Ishikawa (cell line): ENCODE measurements around the gene EHMT2.
A peak's percentile ranks its signal among the peaks of the same experiment; 100 is the strongest.

Experiments
- CEBPB ChIP-seq: IDR thresholded peaks from 2 replicates; pipeline ENCODE4 v1.6.1; 2012
- CREB1 ChIP-seq: IDR thresholded peaks from 2 replicates; pipeline ENCODE4 v1.6.1; 2012; ENCODE audit warnings: low read depth
- EGR1 ChIP-seq: IDR thresholded peaks from 2 replicates; pipeline ENCODE4 v1.6.1; 2012
- EP300 ChIP-seq: IDR thresholded peaks from 2 replicates; pipeline ENCODE4 v1.6.1; 2012; ENCODE audit warnings: borderline replicate concordance
- FOXM1 ChIP-seq: IDR thresholded peaks from 2 replicates; pipeline ENCODE4 v1.6.1; 2012; ENCODE audit warnings: low read depth, borderline replicate concordance
- MAX ChIP-seq: IDR thresholded peaks from 2 replicates; pipeline ENCODE4 v1.6.1; 2012
- NFIC ChIP-seq: IDR thresholded peaks from 2 replicates; pipeline ENCODE4 v1.6.1; 2012
- RAD21 ChIP-seq: IDR thresholded peaks from 2 replicates; pipeline ENCODE4 v1.6.1; 2012; ENCODE audit warnings: low read depth
- REST ChIP-seq: IDR thresholded peaks from 2 replicates; pipeline ENCODE4 v1.6.1; 2012; ENCODE audit warnings: low read depth, mild to moderate bottlenecking
- TAF1 ChIP-seq: IDR thresholded peaks from 2 replicates; pipeline ENCODE4 v1.6.1; 2012; ENCODE audit warnings: low read depth, mild to moderate bottlenecking
- TCF12 ChIP-seq: IDR thresholded peaks from 2 replicates; pipeline ENCODE4 v1.6.1; 2012; ENCODE audit warnings: low read depth
- TEAD4 ChIP-seq: IDR thresholded peaks from 2 replicates; pipeline ENCODE4 v1.6.1; 2012
- USF1 ChIP-seq: IDR thresholded peaks from 2 replicates; pipeline ENCODE4 v1.6.1; 2012
- YY1 ChIP-seq: IDR thresholded peaks from 2 replicates; pipeline ENCODE4 v1.6.1; 2012; ENCODE audit warnings: low read depth
- ZBTB7A ChIP-seq: IDR thresholded peaks from 2 replicates; pipeline ENCODE4 v1.6.1; 2012; ENCODE audit warnings: low read depth

Gene EHMT2

GRCh38 chr6:31870385-31870921, 27.0 kb downstream of the EHMT2 start:
- TF ChIP-seq REST = no peak
- no peak for TF ChIP-seq TAF1
- no peak for TF ChIP-seq YY1
- TF ChIP-seq CEBPB = no peak

- TF ChIP-seq TEAD4 (no peak), CEBPB (no peak), CREB1 (no peak), RAD21 (no peak), TCF12 (no peak), ZBTB7A (no peak), USF1 (no peak)
Observed at GRCh38 chr6:31869343-31869742, 28.2 kb downstream of the EHMT2 start.

GRCh38 chr6:31865205-31866118, 32.0 kb downstream of the EHMT2 start:
- no peak for TF ChIP-seq MAX
- no peak for TF ChIP-seq CEBPB
- no peak for TF ChIP-seq FOXM1
- TF ChIP-seq TAF1 = no peak

- no peak for TF ChIP-seq CREB1
- no peak for TF ChIP-seq EGR1
- TF ChIP-seq USF1 = no peak
- TF ChIP-seq NFIC = no peak
- no peak for TF ChIP-seq EP300
- no peak for TF ChIP-seq MAX
- no peak for TF ChIP-seq ZBTB7A
- no peak for TF ChIP-seq RAD21
- no peak for TF ChIP-seq YY1
Observed at GRCh38 chr6:31864818-31865204, 32.7 kb downstream of the EHMT2 start.

- TF ChIP-seq CREB1 (peak; percentile 71), MAX (peak; percentile 58), ZBTB7A (no peak), TCF12 (peak; percentile 60; the same call in 1 of the 2 replicates), USF1 (peak; percentile 98), TAF1 (peak; percentile 67)
Observed at GRCh38 chr6:31862344-31863235, 34.9 kb downstream of the EHMT2 start, which contains the start of gene NEU1. TSS of gene NEU1 (minus strand) at chr6:31862821. CDS start at chr6:31862776, 45 bp downstream.

- TF ChIP-seq ZBTB7A (no peak), CEBPB (no peak), TEAD4 (no peak), TAF1 (no peak), NFIC (no peak), EP300 (no peak), EGR1 (no peak), USF1 (no peak), YY1 (no peak), REST (no peak), TCF12 (no peak)
Observed at GRCh38 chr6:31861919-31862343, 35.6 kb downstream of the EHMT2 start.
